ENCODE results near the gene CYSTM1.
A peak's percentile ranks its signal among the peaks of the same experiment; 100 is the strongest.

CYSTM1 gene

GRCh38 chr5:140174465-140175366, at the start of gene CYSTM1:
Gene CYSTM1 (plus strand): TSS chr5:140175188. CDS start chr5:140194466, 19,278 bp downstream.
- DNase-seq, result peak; percentile 97

GRCh38 chr5:140125637-140126036, 49.4 kb upstream of the CYSTM1 start, which contains the start of gene IGIP:
Gene IGIP (plus strand): TSS chr5:140125937. CDS start chr5:140128477, 2,540 bp downstream.
- no peak for DNase-seq

- no peak for DNase-seq
Measured at GRCh38 chr5:140126315-140127012, 48.5 kb upstream of the CYSTM1 start.

- no peak for DNase-seq
Measured at GRCh38 chr5:140128376-140128775, 46.6 kb upstream of the CYSTM1 start.

- DNase-seq, result no peak
Measured at GRCh38 chr5:140130949-140131733, 43.8 kb upstream of the CYSTM1 start.

GRCh38 chr5:140131967-140132409, 43.0 kb upstream of the CYSTM1 start:
- DNase-seq, result peak; percentile 11

- no peak for DNase-seq
Measured at GRCh38 chr5:140133514-140134167, 41.3 kb upstream of the CYSTM1 start.

GRCh38 chr5:140134277-140134935, 40.6 kb upstream of the CYSTM1 start:
- DNase-seq, result no peak

GRCh38 chr5:140135127-140135526, 39.9 kb upstream of the CYSTM1 start:
- no peak for DNase-seq

- DNase-seq, result no peak
Measured at GRCh38 chr5:140136624-140137023, 38.4 kb upstream of the CYSTM1 start.

- DNase-seq, result no peak
Measured at GRCh38 chr5:140140435-140140834, 34.6 kb upstream of the CYSTM1 start.

GRCh38 chr5:140141241-140141640, 33.7 kb upstream of the CYSTM1 start:
- DNase-seq, result no peak

GRCh38 chr5:140142246-140142645, 32.7 kb upstream of the CYSTM1 start:
- DNase-seq, result no peak

GRCh38 chr5:140142856-140143255, 32.1 kb upstream of the CYSTM1 start:
- DNase-seq, result no peak

- no peak for DNase-seq
Measured at GRCh38 chr5:140143521-140144258, 31.3 kb upstream of the CYSTM1 start.

- no peak for DNase-seq
Measured at GRCh38 chr5:140145256-140145655, 29.7 kb upstream of the CYSTM1 start.

GRCh38 chr5:140145818-140146522, 29.0 kb upstream of the CYSTM1 start:
- peak; percentile 55 for DNase-seq

- DNase-seq, result no peak
Measured at GRCh38 chr5:140146523-140146842, 28.5 kb upstream of the CYSTM1 start.

- no peak for DNase-seq
Measured at GRCh38 chr5:140147460-140147859, 27.5 kb upstream of the CYSTM1 start.

- no peak for DNase-seq
Measured at GRCh38 chr5:140148508-140148907, 26.5 kb upstream of the CYSTM1 start.

GRCh38 chr5:140150201-140150600, 24.8 kb upstream of the CYSTM1 start:
- DNase-seq, result no peak

Measured in CD4-positive, alpha-beta T cell treated with Interferon gamma for 1 hour (primary cell).